Endothelial cell (in vitro differentiated cells): ENCODE results near the gene IL2RG. TPM values are rescaled to one million over a fixed set of nuclear protein-coding genes. Genes with fewer than 3 reads are reported as not detected.

Experiments
- DNase-seq: peaks from one replicate; pipeline ENCODE4 v3.0.0; 2021; ENCODE audit warnings: low spot score
- H3K27ac Mint-ChIP-seq: one replicate; pipeline ENCODE4 v1.8.0; 2021; ENCODE audit warnings: mixed read lengths, inconsistent platforms; ENCODE audit not compliant: unreplicated experiment
- H3K27me3 Mint-ChIP-seq: one replicate; pipeline ENCODE4 v1.8.0; 2021; ENCODE audit warnings: mild to moderate bottlenecking, moderate library complexity, mixed read lengths, inconsistent platforms; ENCODE audit not compliant: unreplicated experiment
- H3K36me3 Mint-ChIP-seq: one replicate; pipeline ENCODE4 v1.8.0; 2021; ENCODE audit warnings: mild to moderate bottlenecking, low read depth, mixed read lengths, inconsistent platforms; ENCODE audit not compliant: unreplicated experiment
- H3K4me1 Mint-ChIP-seq: one replicate; pipeline ENCODE4 v1.8.0; 2021; ENCODE audit warnings: mild to moderate bottlenecking, mixed read lengths, inconsistent platforms; ENCODE audit not compliant: unreplicated experiment
- H3K4me3 Mint-ChIP-seq: one replicate; pipeline ENCODE4 v1.8.0; 2021; ENCODE audit warnings: mild to moderate bottlenecking, mixed read lengths, inconsistent platforms; ENCODE audit not compliant: unreplicated experiment
- H3K9me3 Mint-ChIP-seq: one replicate; pipeline ENCODE4 v1.8.0; 2021; ENCODE audit warnings: mixed read lengths, inconsistent platforms; ENCODE audit not compliant: unreplicated experiment
- CTCF ChIP-seq: fragments of 200-600 bp; sonication (generic); IDR thresholded peaks from one replicate; pipeline ENCODE4 v1.5.0; 2021; ENCODE audit warnings: antibody characterized with exemption; ENCODE audit not compliant: unreplicated experiment
- total RNA-seq: library from RNA; stranded (reverse); fragmentation: NEBNext Ultra II Directional; extraction: Animal tissue kit (Norgen Biotek cat#: 25700); gene quantifications from one replicate; pipeline ENCODE4 v1.2.1, GENCODE V29; 2021; ENCODE audit not compliant: unreplicated experiment

Gene IL2RG
- total RNA-seq, 1 donor from 2014 or later = not detected

- Mint-ChIP-seq H3K4me3 (peak overlapping the region; percentile 89), H3K4me1 (no peaks in the 10 kb centered on the region), H3K27me3 (no peaks in the 10 kb centered on the region), H3K36me3 (peaks cover 21% of the 10 kb centered on the region), H3K9me3 (no peaks in the 10 kb centered on the region), H3K27ac (no peak overlapping the region)
- no peak for TF ChIP-seq CTCF
- DNase-seq = no peak
These were observed 7.7 kb upstream of the IL2RG start for GRCh38 chrX:71118985-71119535.

- H3K9me3 Mint-ChIP-seq = no peaks in the 10 kb centered on the region
- H3K27ac Mint-ChIP-seq = no peak within 1 kb of the TSS
- no peaks in the 10 kb centered on the region for H3K4me1 Mint-ChIP-seq
- H3K4me3 Mint-ChIP-seq = peak within 1 kb of the TSS; percentile 89
- no peak for TF ChIP-seq CTCF
- DNase-seq = peak; percentile 72
- no peaks in the 10 kb centered on the region for H3K27me3 Mint-ChIP-seq
- peaks cover 18% of the 10 kb centered on the region for H3K36me3 Mint-ChIP-seq
These were observed 6.9 kb upstream of the IL2RG start, which contains the start of gene MED12 for GRCh38 chrX:71118032-71118984. Gene MED12 (plus strand): TSS chrX:71118596. CDS start chrX:71118755, 159 bp downstream.

- Mint-ChIP-seq H3K36me3 (peaks cover 9% of the 10 kb centered on the region), H3K27me3 (no peaks in the 10 kb centered on the region), H3K9me3 (no peaks in the 10 kb centered on the region), H3K4me1 (no peaks in the 10 kb centered on the region), H3K27ac (no peak overlapping the region), H3K4me3 (no peak overlapping the region)
- no peak for TF ChIP-seq CTCF
- DNase-seq = no peak
These were observed 6.0 kb upstream of the IL2RG start for GRCh38 chrX:71117358-71117757.

GRCh38 chrX:71111921-71112431, 599 bp upstream of the IL2RG start:
- Mint-ChIP-seq H3K27ac (no peak overlapping the region), H3K36me3 (no peaks in the 10 kb centered on the region), H3K27me3 (peaks cover 6% of the 10 kb centered on the region), H3K4me1 (peaks cover 3% of the 10 kb centered on the region), H3K9me3 (no peaks in the 10 kb centered on the region), H3K4me3 (no peak overlapping the region)
- no peak for DNase-seq
- no peak for TF ChIP-seq CTCF
